ENCODE measurements around the gene CSNK1E. TPM values are rescaled to one million over a fixed set of nuclear protein-coding genes. Genes with fewer than 3 reads are reported as not detected.

Gene CSNK1E
- total RNA-seq, 1 experiment from 2014 or later: 196 TPM

DNA sequence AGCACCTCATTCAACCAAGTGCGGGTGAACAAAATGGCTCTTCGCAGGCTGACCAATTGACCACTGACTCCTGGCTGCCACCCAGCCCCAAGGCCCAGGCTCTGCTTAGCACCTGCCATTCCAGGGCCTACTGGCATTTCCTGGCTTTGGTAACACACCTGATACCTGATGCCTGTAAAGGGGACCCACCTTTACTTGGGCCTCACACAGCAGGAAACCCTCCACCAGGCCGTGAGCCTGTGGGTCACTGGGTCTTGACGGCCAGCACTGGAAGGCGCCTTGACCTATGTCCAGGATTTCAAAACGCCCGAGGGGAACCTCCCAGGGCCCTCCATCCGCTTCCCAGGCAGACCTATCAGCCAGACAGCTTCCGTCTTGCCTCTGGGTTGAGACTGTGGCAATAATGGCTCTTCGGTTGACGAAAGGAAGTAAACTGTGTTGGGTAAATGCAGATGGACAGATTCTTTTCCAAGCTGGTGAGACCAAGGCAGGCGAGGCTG, 27.6 kb downstream of the CSNK1E start:
- intact Hi-C loops (cut with micrococcal nuclease; ENCODE audit: unreplicated experiment): no loop called here
- ChIA-PET POLR2A (ENCODE audit: low non-redundant PET) (no interaction called here), CTCF (no interaction called here)
- no peak for DNase-seq (ENCODE audit: low spot score)
- Histone ChIP-seq H3K27ac (ENCODE audit: low read depth, low read length, poor library complexity, severe bottlenecking) (no peak overlapping the region), H3K36me3 (ENCODE audit: insufficient read depth, low read length, poor library complexity, severe bottlenecking) (peaks cover 35% of the 10 kb centered on the region), H3K4me1 (ENCODE audit: insufficient read depth, low read length, poor library complexity, severe bottlenecking) (no peaks in the 10 kb centered on the region), H3K27me3 (replicated peaks; ENCODE audit: insufficient read depth, low read depth, low read length, poor library complexity) (no peaks in the 10 kb centered on the region), H3K9me3 (ENCODE audit: low read depth, low read length, poor library complexity, severe bottlenecking) (no peaks in the 10 kb centered on the region), H3K4me3 (ENCODE audit: low read depth, low read length, poor library complexity, severe bottlenecking) (no peak overlapping the region)
- BruUV-seq (replicated peaks): no TSS peak
- TF ChIP-seq, protein P1, sequence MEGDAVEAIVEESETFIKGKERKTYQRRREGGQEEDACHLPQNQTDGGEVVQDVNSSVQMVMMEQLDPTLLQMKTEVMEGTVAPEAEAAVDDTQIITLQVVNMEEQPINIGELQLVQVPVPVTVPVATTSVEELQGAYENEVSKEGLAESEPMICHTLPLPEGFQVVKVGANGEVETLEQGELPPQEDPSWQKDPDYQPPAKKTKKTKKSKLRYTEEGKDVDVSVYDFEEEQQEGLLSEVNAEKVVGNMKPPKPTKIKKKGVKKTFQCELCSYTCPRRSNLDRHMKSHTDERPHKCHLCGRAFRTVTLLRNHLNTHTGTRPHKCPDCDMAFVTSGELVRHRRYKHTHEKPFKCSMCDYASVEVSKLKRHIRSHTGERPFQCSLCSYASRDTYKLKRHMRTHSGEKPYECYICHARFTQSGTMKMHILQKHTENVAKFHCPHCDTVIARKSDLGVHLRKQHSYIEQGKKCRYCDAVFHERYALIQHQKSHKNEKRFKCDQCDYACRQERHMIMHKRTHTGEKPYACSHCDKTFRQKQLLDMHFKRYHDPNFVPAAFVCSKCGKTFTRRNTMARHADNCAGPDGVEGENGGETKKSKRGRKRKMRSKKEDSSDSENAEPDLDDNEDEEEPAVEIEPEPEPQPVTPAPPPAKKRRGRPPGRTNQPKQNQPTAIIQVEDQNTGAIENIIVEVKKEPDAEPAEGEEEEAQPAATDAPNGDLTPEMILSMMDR (conservative IDR thresholded peaks at IDR 0.05; ENCODE audit: low read depth, low read length): no peak
- TF ChIP-seq EZH2 (IDR thresholded peaks at IDR 0.05; ENCODE audit: borderline replicate concordance, low read depth, low read length, poor library complexity, severe bottlenecking): no peak

DNA sequence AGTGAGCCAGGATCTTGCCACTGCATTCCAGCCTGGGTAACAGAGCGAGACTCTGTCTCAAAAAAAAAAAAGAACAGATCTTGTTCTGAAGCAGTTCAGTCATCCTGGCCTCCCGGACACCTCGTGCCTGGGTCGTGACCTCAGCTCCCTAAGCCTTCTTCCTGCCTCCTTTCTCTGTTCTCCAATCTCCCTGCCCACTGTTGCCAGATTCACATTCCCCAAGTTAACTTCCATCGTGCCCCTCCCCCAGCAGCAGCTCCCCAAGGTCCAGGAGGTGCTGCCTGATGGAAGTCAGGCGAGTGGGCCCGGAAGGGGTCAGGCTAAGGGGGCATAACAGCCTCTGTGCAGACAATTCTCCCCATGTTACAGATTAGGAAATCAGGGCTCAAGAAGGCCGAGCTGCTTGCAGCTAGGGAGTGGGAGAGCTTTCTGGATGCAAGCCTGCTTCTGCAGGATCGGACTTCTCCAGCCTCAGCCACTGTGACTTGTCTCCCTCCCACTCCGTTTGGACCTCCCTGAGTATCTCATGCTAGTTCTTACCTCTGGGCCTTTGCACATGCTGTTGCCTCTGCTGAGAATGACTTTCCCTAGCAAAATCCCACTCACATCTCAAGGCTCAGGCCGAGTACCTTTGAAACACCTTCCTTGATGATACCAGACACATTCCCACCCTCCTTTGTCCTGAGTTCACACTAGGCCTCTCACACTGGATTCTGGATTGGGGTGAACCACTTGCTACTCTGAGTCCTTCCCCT, 30.1 kb downstream of the CSNK1E start:
- H3K27me3 ChIP-seq (replicated peaks; ENCODE audit: insufficient read depth, low read depth, low read length, poor library complexity): no peaks in the 10 kb centered on the region
- H3K4me3 ChIP-seq (ENCODE audit: low read depth, low read length, poor library complexity, severe bottlenecking): no peak overlapping the region
- ChIA-PET POLR2A (ENCODE audit: low non-redundant PET) (no interaction called here), CTCF (no interaction called here)
- H3K4me1 ChIP-seq (ENCODE audit: insufficient read depth, low read length, poor library complexity, severe bottlenecking): no peaks in the 10 kb centered on the region
- no peak for DNase-seq (ENCODE audit: low spot score)
- TF ChIP-seq, protein P1 (conservative IDR thresholded peaks at IDR 0.05; ENCODE audit: low read depth, low read length): no peak
- TF ChIP-seq EZH2 (IDR thresholded peaks at IDR 0.05; ENCODE audit: borderline replicate concordance, low read depth, low read length, poor library complexity, severe bottlenecking): no peak
- H3K9me3 ChIP-seq (ENCODE audit: low read depth, low read length, poor library complexity, severe bottlenecking): no peaks in the 10 kb centered on the region
- no peak overlapping the region for H3K27ac ChIP-seq (ENCODE audit: low read depth, low read length, poor library complexity, severe bottlenecking)
- intact Hi-C loops (cut with micrococcal nuclease; ENCODE audit: unreplicated experiment): no loop called here
- no TSS peak for BruUV-seq (replicated peaks)
- peaks cover 15% of the 10 kb centered on the region for H3K36me3 ChIP-seq (ENCODE audit: insufficient read depth, low read length, poor library complexity, severe bottlenecking)

DNA sequence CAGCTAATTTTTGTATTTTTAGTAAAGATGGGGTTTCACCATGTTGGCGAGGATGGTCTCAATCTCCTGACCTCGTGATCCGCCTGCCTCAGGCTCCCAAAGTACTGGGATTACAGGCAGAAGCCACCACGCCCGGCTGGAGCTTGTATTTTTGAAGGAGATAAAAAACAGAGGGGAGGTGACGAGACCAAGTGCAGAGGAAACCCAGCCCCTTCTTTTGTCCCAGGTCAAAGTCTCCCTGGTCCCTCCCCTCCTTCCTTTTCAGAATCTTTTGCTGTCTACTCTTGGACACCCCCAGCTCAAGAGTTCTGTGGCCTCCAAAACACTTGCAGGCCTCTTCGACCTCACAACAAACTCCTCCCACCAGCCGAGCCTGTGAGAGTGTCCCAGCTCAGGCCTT, 32.2 kb downstream of the CSNK1E start:
- TF ChIP-seq, protein P1 (conservative IDR thresholded peaks at IDR 0.05; ENCODE audit: low read depth, low read length): no peak
- TF ChIP-seq EZH2 (IDR thresholded peaks at IDR 0.05; ENCODE audit: borderline replicate concordance, low read depth, low read length, poor library complexity, severe bottlenecking): no peak
- Histone ChIP-seq H3K4me1 (ENCODE audit: insufficient read depth, low read length, poor library complexity, severe bottlenecking) (no peaks in the 10 kb centered on the region), H3K36me3 (ENCODE audit: insufficient read depth, low read length, poor library complexity, severe bottlenecking) (peaks cover 6% of the 10 kb centered on the region), H3K9me3 (ENCODE audit: low read depth, low read length, poor library complexity, severe bottlenecking) (no peaks in the 10 kb centered on the region), H3K27ac (ENCODE audit: low read depth, low read length, poor library complexity, severe bottlenecking) (no peak overlapping the region), H3K4me3 (ENCODE audit: low read depth, low read length, poor library complexity, severe bottlenecking) (no peak overlapping the region), H3K27me3 (replicated peaks; ENCODE audit: insufficient read depth, low read depth, low read length, poor library complexity) (no peaks in the 10 kb centered on the region)
- DNase-seq (ENCODE audit: low spot score): no peak
- no TSS peak for BruUV-seq (replicated peaks)
- ChIA-PET POLR2A (ENCODE audit: low non-redundant PET) (no interaction called here), CTCF (interaction anchor here (0.7 kb wide), 1 partner anchor 397 kb away, joined by 6 read pairs; the partner anchor contains the start of gene TOMM22)
- intact Hi-C loops (cut with micrococcal nuclease; ENCODE audit: unreplicated experiment): no loop called here
